HG03439 (cell line): ENCODE results near the gene RB1.
A peak's percentile ranks its signal among the peaks of the same experiment; 100 is the strongest.

Experiments used
- ATAC-seq: cut with Tn5 transposase; IDR thresholded peaks from one replicate; pipeline ENCODE4 v1.9.1; 2021; ENCODE audit warnings: mild to moderate bottlenecking, moderate library complexity; ENCODE audit not compliant: unreplicated experiment

RB1 gene

GRCh38 chr13:48492470-48493065 is 189.0 kb downstream of the RB1 start:
- ATAC-seq = peak; percentile 78

GRCh38 chr13:48493066-48493765 is 189.7 kb downstream of the RB1 start:
- ATAC-seq = no peak

- ATAC-seq = no peak
Measured at GRCh38 chr13:48493851-48494250, 190.3 kb downstream of the RB1 start.

GRCh38 chr13:48494874-48495273 is 191.3 kb downstream of the RB1 start:
- no peak for ATAC-seq

GRCh38 chr13:48496271-48497161 is 193.0 kb downstream of the RB1 start:
- ATAC-seq = no peak

- no peak for ATAC-seq
Measured at GRCh38 chr13:48497669-48498068, 194.1 kb downstream of the RB1 start.

GRCh38 chr13:48500652-48501197 is 197.2 kb downstream of the RB1 start:
- no peak for ATAC-seq

- peak; percentile 34 for ATAC-seq
Measured at GRCh38 chr13:48501705-48502104, 198.2 kb downstream of the RB1 start.

GRCh38 chr13:48502601-48503319 is 199.2 kb downstream of the RB1 start:
- no peak for ATAC-seq

- ATAC-seq = no peak
Measured at GRCh38 chr13:48504606-48505005, 201.1 kb downstream of the RB1 start.

GRCh38 chr13:48505012-48505411 is 201.5 kb downstream of the RB1 start:
- ATAC-seq = no peak

- peak; percentile 63 for ATAC-seq
Measured at GRCh38 chr13:48505597-48506091, 202.1 kb downstream of the RB1 start.

GRCh38 chr13:48506092-48506701 is 202.6 kb downstream of the RB1 start:
- ATAC-seq = peak; percentile 18

- ATAC-seq = no peak
Measured at GRCh38 chr13:48507021-48507420, 203.5 kb downstream of the RB1 start.

GRCh38 chr13:48508011-48508410 is 204.5 kb downstream of the RB1 start:
- ATAC-seq = no peak

- no peak for ATAC-seq
Measured at GRCh38 chr13:48510698-48511097, 207.1 kb downstream of the RB1 start.

GRCh38 chr13:48511621-48512230 is 208.2 kb downstream of the RB1 start:
- ATAC-seq = no peak

GRCh38 chr13:48514793-48515192 is 211.2 kb downstream of the RB1 start:
- no peak for ATAC-seq

- no peak for ATAC-seq
Measured at GRCh38 chr13:48515732-48516131, 212.2 kb downstream of the RB1 start.

- ATAC-seq = no peak
Measured at GRCh38 chr13:48518083-48518482, 214.5 kb downstream of the RB1 start.
